Measurements from ENCODE around the gene EBI3. TPM values are rescaled to one million over a fixed set of nuclear protein-coding genes. Genes with fewer than 3 reads are reported as not detected.
A peak's percentile ranks its signal among the peaks of the same experiment; 100 is the strongest.

Gene EBI3
- total and polyA plus RNA-seq, 2 of the 13 experiments (the other 11 are each of a cell fraction or from before 2014, with no cell fraction given): 3.4 TPM; not detected in 1

- Histone ChIP-seq H2AFZ (ENCODE audit: low read length) (no peak overlapping the region), H3K4me1 (ENCODE audit: insufficient read depth, low read length) (peaks cover 22% of the 10 kb centered on the region), H4K20me1 (ENCODE audit: insufficient read depth, low read length) (no peaks in the 10 kb centered on the region), H3K4me2 (ENCODE audit: low read depth, low read length) (no peak overlapping the region), H3K27ac (ENCODE audit: extremely low read length, insufficient read depth, low read length) (no peak overlapping the region), H3K36me3 (replicated peaks in 1 of 2; ENCODE audit: control insufficient read depth in 1 of 2, insufficient read depth in 2 of 2, low read length in 2 of 2) (no peaks in the 10 kb centered on the region), H3K27me3 (ENCODE audit: control insufficient read depth in 1 of 2, insufficient read depth in 2 of 2, low read length in 2 of 2) (peaks cover 0 to 19% of the 10 kb centered on the region in 2 experiments; a peak in 3 of 5 replicates), H3K79me2 (ENCODE audit: insufficient read depth, low read length) (no peaks in the 10 kb centered on the region), H3K4me3 (replicated peaks in 1 of 3; ENCODE audit: insufficient read depth in 1 of 3, low read depth in 2 of 3, low read length in 3 of 3) (no peak overlapping the region), H3K9me3 (ENCODE audit: low read length) (no peaks in the 10 kb centered on the region), H3K9ac (ENCODE audit: insufficient read depth, low read depth, low read length) (no peak overlapping the region)
- POLR2A ChIA-PET: no interaction called here
- FAIRE-seq (no peak), ATAC-seq (no peak), DNase-seq (ENCODE audit: low spot score) (no peak)
- TF ChIP-seq ZMYM3 (CRISPR knock-in tag; IDR thresholded peaks at IDR 0.05) (0 out of 2 replicates have a peak, but pooled peaks have one; percentile 29), ZFX (CRISPR knock-in tag; IDR thresholded peaks at IDR 0.05; ENCODE audit: low read depth) (no peak)
- in situ Hi-C loops (cut with HindIII; ENCODE audit: extremely low pct_ligation_motif_present, low pct_unique_long_range_greater_than_20kb) (loop anchor here (25.0 kb wide), 1 partner anchor 348 kb away; the partner anchor contains the start of gene ZFR2), intact Hi-C loops (cut with micrococcal nuclease; ENCODE audit: unreplicated experiment) (no loop called here)
- CTCF ChIA-PET (ENCODE audit: low intra/inter-chr PET ratio, low total read pairs): no interaction called here
- BruUV-seq (replicated peaks): no TSS peak
- 34% methylated on average over 10 of the region's 15 CpGs for WGBS (ENCODE audit: low lambda C conversion rate)
These were observed 19.1 kb upstream of the EBI3 start for GRCh38 chr19:4210166-4210731.

GRCh38 chr19:4213116-4213515 is 16.2 kb upstream of the EBI3 start:
- Histone ChIP-seq H3K36me3 (replicated peaks in 1 of 2; ENCODE audit: control insufficient read depth in 1 of 2, insufficient read depth in 2 of 2, low read length in 2 of 2) (no peaks in the 10 kb centered on the region), H3K79me2 (ENCODE audit: insufficient read depth, low read length) (no peaks in the 10 kb centered on the region), H4K20me1 (ENCODE audit: insufficient read depth, low read length) (no peaks in the 10 kb centered on the region), H3K27ac (ENCODE audit: extremely low read length, insufficient read depth, low read length) (no peak overlapping the region), H3K4me2 (ENCODE audit: low read depth, low read length) (no peak overlapping the region), H2AFZ (ENCODE audit: low read length) (no peak overlapping the region), H3K4me1 (ENCODE audit: insufficient read depth, low read length) (peaks cover 23% of the 10 kb centered on the region), H3K27me3 (ENCODE audit: control insufficient read depth in 1 of 2, insufficient read depth in 2 of 2, low read length in 2 of 2) (peaks cover 0 to 19% of the 10 kb centered on the region in 2 experiments; a peak in 4 of 5 replicates), H3K9ac (ENCODE audit: insufficient read depth, low read depth, low read length) (no peak overlapping the region), H3K9me3 (ENCODE audit: low read length) (no peaks in the 10 kb centered on the region), H3K4me3 (replicated peaks in 1 of 3; ENCODE audit: insufficient read depth in 1 of 3, low read depth in 2 of 3, low read length in 3 of 3) (no peak overlapping the region)
- ChIA-PET POLR2A (no interaction called here), CTCF (ENCODE audit: low intra/inter-chr PET ratio, low total read pairs) (no interaction called here)
- TF ChIP-seq TFDP1 (CRISPR knock-in tag; IDR thresholded peaks at IDR 0.05; ENCODE audit: borderline replicate concordance): no peak
- TF ChIP-seq NFE2L2 (IDR thresholded peaks at IDR 0.05; ENCODE audit: low read length): no peak
- TF ChIP-seq ZNF264 (CRISPR knock-in tag; IDR thresholded peaks at IDR 0.05): no peak
- TF ChIP-seq DPF2 (CRISPR knock-in tag; IDR thresholded peaks at IDR 0.05; ENCODE audit: borderline replicate concordance, low read depth): no peak
- no peak for TF ChIP-seq HNRNPH1 (optimal IDR thresholded peaks at IDR 0.05; ENCODE audit: low read depth, low read length)
- no peak for TF ChIP-seq HNRNPUL1 (IDR thresholded peaks at IDR 0.05; ENCODE audit: low read depth, low read length)
- TF ChIP-seq ZNF230 (CRISPR knock-in tag; IDR thresholded peaks at IDR 0.05): no peak
- no peak for TF ChIP-seq ZNF770 (CRISPR knock-in tag; IDR thresholded peaks at IDR 0.05)
- TF ChIP-seq KLF15 (CRISPR knock-in tag; IDR thresholded peaks at IDR 0.05; ENCODE audit: borderline replicate concordance): no peak
- intact Hi-C loops (cut with micrococcal nuclease; ENCODE audit: unreplicated experiment): no loop called here
- in situ Hi-C loops (cut with HindIII; ENCODE audit: extremely low pct_ligation_motif_present, low pct_unique_long_range_greater_than_20kb): loop anchor here (25.0 kb wide), 1 partner anchor 351 kb away; the partner anchor contains the start of gene ZFR2
- WGBS (ENCODE audit: low lambda C conversion rate): 41% methylated on average over 3 of the region's 3 CpGs
- ATAC-seq (no peak), DNase-seq (ENCODE audit: low spot score) (no peak), FAIRE-seq (no peak)
- BruUV-seq (replicated peaks): no TSS peak
